AG09319 (cell line): ENCODE results near the gene SV2B.
"Not testable (repeated sequence)": the region's sequence is repeated elsewhere in the genome, so short reads cannot be mapped to it uniquely, and the experiment has no call there.

ENCODE experiments used
- DNase-seq: peaks from one replicate; pipeline ENCODE4 v3.0.0-alpha.2; 2010; ENCODE audit warnings: low read depth; ENCODE audit errors: extremely low read depth
- CTCF ChIP-seq: IDR thresholded peaks from 2 replicates; pipeline ENCODE4 v1.5.1; 2011; ENCODE audit warnings: low read depth, mild to moderate bottlenecking, inconsistent platforms, low read length, moderate library complexity

SV2B gene

GRCh38 chr15:91342097-91342496, 242.0 kb downstream of the SV2B start:
- TF ChIP-seq CTCF: no peak
- DNase-seq: no peak

- not testable (repeated sequence) for DNase-seq
Observed at GRCh38 chr15:91344912-91345311, 244.9 kb downstream of the SV2B start.

- TF ChIP-seq CTCF: no peak
- DNase-seq: no peak
Observed at GRCh38 chr15:91345736-91346135, 245.7 kb downstream of the SV2B start.

- TF ChIP-seq CTCF: no peak
- DNase-seq: no peak
Observed at GRCh38 chr15:91346259-91346658, 246.2 kb downstream of the SV2B start.

- no peak for TF ChIP-seq CTCF
- DNase-seq: no peak
Observed at GRCh38 chr15:91348752-91349500, 248.9 kb downstream of the SV2B start.
